Panc1 (cell line): ENCODE results near the gene STIP1. TPM values are rescaled to one million over a fixed set of nuclear protein-coding genes. Genes with fewer than 3 reads are reported as not detected.

ENCODE experiments used
- ATAC-seq: fragments of 200-7000 bp; cut with Tn5 transposase; 2 replicates; pipeline ENCODE4 v1.9.1; 2020; ENCODE audit warnings: mild to moderate bottlenecking, moderate library complexity
- BruUV-seq: library from RNA; stranded (reverse); fragments of 400-500 nt; replicated peaks from 2 replicates; lab custom pipeline; 2021; lab: Mats Ljungman, UMichigan
- CTCF ChIA-PET: fragments of 300-600 bp; sonication (Branson Sonifier 250); formaldehyde crosslinking; loops from one replicate; lab custom pipeline; 2022; ENCODE audit warnings: antibody characterized with exemption; lab: Charles Lee
- POLR2A ChIA-PET: fragments of 300-600 bp; sonication (Branson Sonifier 250); formaldehyde crosslinking; loops from one replicate; lab custom pipeline; 2022; ENCODE audit warnings: antibody characterized with exemption; lab: Charles Lee
- DNase-seq: peaks from one replicate; pipeline ENCODE4 v3.0.0-alpha.2; 2010; ENCODE audit warnings: low read depth, low spot score
- H3K27ac ChIP-seq: 2 replicates; pipeline ENCODE4 v1.5.1; 2011; ENCODE audit warnings: mild to moderate bottlenecking, low read length, inconsistent platforms
- H3K27me3 ChIP-seq: fragments of 200-500 bp; sonication (Bioruptor generic); 2 replicates; pipeline ENCODE4 v1.6.0; 2014; ENCODE audit warnings: low read length, inconsistent platforms; ENCODE audit not compliant: control insufficient read depth, insufficient read depth
- H3K36me3 ChIP-seq: fragments of 200-500 bp; sonication (Bioruptor generic); 2 replicates; pipeline ENCODE4 v1.5.1; 2014; ENCODE audit warnings: inconsistent platforms, mild to moderate bottlenecking, low read length, moderate library complexity; ENCODE audit not compliant: control insufficient read depth, insufficient read depth
- H3K4me1 ChIP-seq: 2 replicates; pipeline ENCODE4 v1.5.1; 2011; ENCODE audit warnings: inconsistent platforms, mild to moderate bottlenecking, low read length, moderate library complexity; ENCODE audit not compliant: control insufficient read depth, insufficient read depth
- H3K4me3 ChIP-seq, 2 experiments: 2 replicates each; pipeline ENCODE4 v1.5.1; 2011 to 2012; ENCODE audit warnings: low read depth in 2 of 2, low read length in 2 of 2, mild to moderate bottlenecking in 2 of 2, inconsistent platforms in 1 of 2, moderate library complexity in 1 of 2
- H3K9me3 ChIP-seq: fragments of 200-500 bp; sonication (Bioruptor generic); 2 replicates; pipeline ENCODE4 v1.5.1; 2014; ENCODE audit warnings: low read depth, mild to moderate bottlenecking, inconsistent platforms, low read length, moderate library complexity; ENCODE audit not compliant: control insufficient read depth, insufficient read depth
- POLR2AphosphoS5 ChIP-seq: IDR thresholded peaks from 2 replicates; pipeline ENCODE4 v1.6.1; 2012; ENCODE audit warnings: mild to moderate bottlenecking, low read depth, low read length, moderate library complexity
- SIN3A ChIP-seq: IDR thresholded peaks from 2 replicates; pipeline ENCODE4 v1.6.1; 2012; ENCODE audit warnings: low read depth, mild to moderate bottlenecking, low read length, moderate library complexity, borderline replicate concordance; ENCODE audit not compliant: insufficient read depth
- TCF7L2 ChIP-seq: IDR thresholded peaks from 2 replicates; pipeline ENCODE4 v1.6.1; 2011; ENCODE audit warnings: mild to moderate bottlenecking, low read depth, low read length, inconsistent platforms
- in situ Hi-C: cut with HindIII; loops from 2 replicates; pipeline ENCODE4 v1.10.0; 2016; ENCODE audit warnings: low sequenced_read_pairs, low pct_unique_long_range_greater_than_20kb
- intact Hi-C: fragments of 100-400 bp; cut with micrococcal nuclease; formaldehyde crosslinking; loops from one replicate; pipeline ENCODE4 v1.10.0; 2022; ENCODE audit not compliant: unreplicated experiment
- total RNA-seq: library from RNA; stranded (reverse); gene quantifications from one replicate; pipeline ENCODE4 v1.2.1, GENCODE V29; 2021; ENCODE audit not compliant: unreplicated experiment
- TF ChIP-seq, protein P1 (sequence below), 2 experiments: IDR thresholded peaks; 2 replicates each; pipeline ENCODE4 v1.6.1; 2011 to 2012; ENCODE audit warnings: low read depth in 2 of 2, control low read depth in 1 of 2, low read length in 1 of 2, mild to moderate bottlenecking in 1 of 2, moderate library complexity in 1 of 2; ENCODE audit not compliant: insufficient read depth in 1 of 2
- TF ChIP-seq, protein P2 (sequence below): fragments of 450-650 bp; IDR thresholded peaks from 2 replicates; pipeline ENCODE4 v1.5.1; 2017; ENCODE audit warnings: mild to moderate bottlenecking

STIP1 gene
- total RNA-seq, 1 experiment from 2014 or later, result 344 TPM

DNA sequence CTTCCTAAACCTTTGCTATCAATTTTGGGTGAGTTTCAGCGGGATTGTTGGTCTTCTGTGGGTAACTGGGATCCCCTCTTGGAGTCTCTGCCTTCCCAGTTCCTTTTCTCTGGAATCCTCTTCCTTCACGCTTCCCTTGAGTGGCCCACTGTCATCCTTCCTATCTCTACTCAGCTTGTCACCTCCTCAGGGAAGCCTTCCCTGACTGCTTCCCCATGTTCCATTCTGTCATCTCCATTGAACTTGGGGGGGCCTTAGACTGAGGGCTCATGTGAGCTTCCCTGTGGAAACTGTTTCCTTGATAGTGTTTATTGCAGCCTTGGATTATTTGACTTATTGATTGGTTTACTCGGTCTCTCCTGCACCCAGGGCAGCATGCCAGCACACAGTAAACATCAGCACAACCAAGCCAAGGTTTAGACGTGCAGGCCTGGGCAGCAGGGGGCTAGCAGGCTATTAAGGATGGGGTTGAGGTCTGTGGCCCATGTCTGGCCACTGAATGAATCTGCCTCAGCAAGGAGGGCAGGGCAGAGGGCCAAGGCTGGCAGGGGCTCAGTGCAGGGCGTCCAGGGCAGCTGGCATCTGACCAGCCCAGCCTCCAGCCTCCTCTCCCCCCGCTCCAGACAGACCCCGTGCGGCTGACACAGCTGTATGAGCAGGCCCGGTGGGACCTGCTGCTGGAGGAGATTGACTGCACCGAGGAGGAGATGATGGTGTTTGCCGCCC lies 32.8 kb downstream of the STIP1 start:
- CTCF ChIA-PET, result no interaction called here
- Histone ChIP-seq H3K4me3 (no peak overlapping the region), H3K36me3 (no peaks in the 10 kb centered on the region; the same call in 1 of the 2 replicates), H3K9me3 (no peaks in the 10 kb centered on the region), H3K4me1 (no peaks in the 10 kb centered on the region), H3K27me3 (no peaks in the 10 kb centered on the region), H3K27ac (no peak overlapping the region)
- in situ Hi-C loops, result no loop called here
- intact Hi-C loops, result no loop called here
- no TSS peak for BruUV-seq
- DNase-seq (no peak), ATAC-seq (no peak)
- TF ChIP-seq SIN3A (no peak), POLR2AphosphoS5 (no peak)
- POLR2A ChIA-PET, result no interaction called here

DNA sequence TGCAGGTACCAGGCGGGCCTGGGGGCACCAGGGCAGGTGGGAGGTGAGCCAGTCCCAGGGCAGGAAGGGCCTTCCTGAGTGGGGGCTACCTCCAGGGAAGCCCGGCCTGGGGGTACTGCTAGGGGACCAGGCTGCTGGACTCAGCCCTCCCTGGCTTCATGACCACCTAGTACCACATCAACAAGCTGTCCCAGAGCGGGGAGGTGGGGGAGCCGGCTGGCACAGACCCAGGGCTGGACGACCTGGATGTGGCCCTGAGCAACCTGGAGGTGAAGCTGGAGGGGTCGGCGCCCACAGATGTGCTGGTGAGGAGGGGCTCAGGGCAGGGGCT lies 33.3 kb downstream of the STIP1 start:
- CTCF ChIA-PET, result interaction anchor here (0.7 kb wide), 1 partner anchor 82 kb away, joined by 4 read pairs; no protein-coding TSS in a partner anchor
- no peak overlapping the region for H3K27ac ChIP-seq
- BruUV-seq, result no TSS peak
- no peaks in the 10 kb centered on the region for H3K27me3 ChIP-seq
- H3K36me3 ChIP-seq, result no peaks in the 10 kb centered on the region; the same call in 1 of the 2 replicates
- H3K4me3 ChIP-seq, result no peak overlapping the region
- intact Hi-C loops (no loop called here), in situ Hi-C loops (no loop called here)
- no peaks in the 10 kb centered on the region for H3K4me1 ChIP-seq
- DNase-seq (no peak), ATAC-seq (no peak)
- H3K9me3 ChIP-seq, result no peaks in the 10 kb centered on the region
- no peak for TF ChIP-seq SIN3A
- no peak for TF ChIP-seq TCF7L2
- TF ChIP-seq, protein P1, sequence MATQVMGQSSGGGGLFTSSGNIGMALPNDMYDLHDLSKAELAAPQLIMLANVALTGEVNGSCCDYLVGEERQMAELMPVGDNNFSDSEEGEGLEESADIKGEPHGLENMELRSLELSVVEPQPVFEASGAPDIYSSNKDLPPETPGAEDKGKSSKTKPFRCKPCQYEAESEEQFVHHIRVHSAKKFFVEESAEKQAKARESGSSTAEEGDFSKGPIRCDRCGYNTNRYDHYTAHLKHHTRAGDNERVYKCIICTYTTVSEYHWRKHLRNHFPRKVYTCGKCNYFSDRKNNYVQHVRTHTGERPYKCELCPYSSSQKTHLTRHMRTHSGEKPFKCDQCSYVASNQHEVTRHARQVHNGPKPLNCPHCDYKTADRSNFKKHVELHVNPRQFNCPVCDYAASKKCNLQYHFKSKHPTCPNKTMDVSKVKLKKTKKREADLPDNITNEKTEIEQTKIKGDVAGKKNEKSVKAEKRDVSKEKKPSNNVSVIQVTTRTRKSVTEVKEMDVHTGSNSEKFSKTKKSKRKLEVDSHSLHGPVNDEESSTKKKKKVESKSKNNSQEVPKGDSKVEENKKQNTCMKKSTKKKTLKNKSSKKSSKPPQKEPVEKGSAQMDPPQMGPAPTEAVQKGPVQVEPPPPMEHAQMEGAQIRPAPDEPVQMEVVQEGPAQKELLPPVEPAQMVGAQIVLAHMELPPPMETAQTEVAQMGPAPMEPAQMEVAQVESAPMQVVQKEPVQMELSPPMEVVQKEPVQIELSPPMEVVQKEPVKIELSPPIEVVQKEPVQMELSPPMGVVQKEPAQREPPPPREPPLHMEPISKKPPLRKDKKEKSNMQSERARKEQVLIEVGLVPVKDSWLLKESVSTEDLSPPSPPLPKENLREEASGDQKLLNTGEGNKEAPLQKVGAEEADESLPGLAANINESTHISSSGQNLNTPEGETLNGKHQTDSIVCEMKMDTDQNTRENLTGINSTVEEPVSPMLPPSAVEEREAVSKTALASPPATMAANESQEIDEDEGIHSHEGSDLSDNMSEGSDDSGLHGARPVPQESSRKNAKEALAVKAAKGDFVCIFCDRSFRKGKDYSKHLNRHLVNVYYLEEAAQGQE (IDR thresholded peaks at IDR 0.05; ENCODE audit: insufficient read depth in 1 of 2, low read depth in 2 of 2, low read length in 1 of 2), result no peak
- no peak for TF ChIP-seq POLR2AphosphoS5
- TF ChIP-seq, protein P2, sequence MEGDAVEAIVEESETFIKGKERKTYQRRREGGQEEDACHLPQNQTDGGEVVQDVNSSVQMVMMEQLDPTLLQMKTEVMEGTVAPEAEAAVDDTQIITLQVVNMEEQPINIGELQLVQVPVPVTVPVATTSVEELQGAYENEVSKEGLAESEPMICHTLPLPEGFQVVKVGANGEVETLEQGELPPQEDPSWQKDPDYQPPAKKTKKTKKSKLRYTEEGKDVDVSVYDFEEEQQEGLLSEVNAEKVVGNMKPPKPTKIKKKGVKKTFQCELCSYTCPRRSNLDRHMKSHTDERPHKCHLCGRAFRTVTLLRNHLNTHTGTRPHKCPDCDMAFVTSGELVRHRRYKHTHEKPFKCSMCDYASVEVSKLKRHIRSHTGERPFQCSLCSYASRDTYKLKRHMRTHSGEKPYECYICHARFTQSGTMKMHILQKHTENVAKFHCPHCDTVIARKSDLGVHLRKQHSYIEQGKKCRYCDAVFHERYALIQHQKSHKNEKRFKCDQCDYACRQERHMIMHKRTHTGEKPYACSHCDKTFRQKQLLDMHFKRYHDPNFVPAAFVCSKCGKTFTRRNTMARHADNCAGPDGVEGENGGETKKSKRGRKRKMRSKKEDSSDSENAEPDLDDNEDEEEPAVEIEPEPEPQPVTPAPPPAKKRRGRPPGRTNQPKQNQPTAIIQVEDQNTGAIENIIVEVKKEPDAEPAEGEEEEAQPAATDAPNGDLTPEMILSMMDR, result no peak
- POLR2A ChIA-PET, result no interaction called here

DNA sequence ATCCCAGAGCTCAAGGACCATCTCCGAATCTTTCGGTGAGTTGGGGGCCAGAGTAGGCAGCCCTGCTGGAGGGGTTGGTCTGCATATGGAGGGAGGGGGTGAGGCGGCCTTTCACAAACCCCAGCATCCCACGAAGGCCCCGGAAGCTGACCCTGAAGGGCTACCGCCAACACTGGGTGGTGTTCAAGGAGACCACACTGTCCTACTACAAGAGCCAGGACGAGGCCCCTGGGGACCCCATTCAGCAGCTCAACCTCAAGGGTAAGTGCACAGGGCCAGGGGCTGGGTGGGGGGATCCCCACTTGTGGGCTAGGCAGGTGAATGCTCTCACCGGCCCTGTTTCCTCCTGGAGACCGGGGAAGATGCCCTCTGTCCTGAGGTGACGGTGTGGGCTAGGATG lies 33.8 kb downstream of the STIP1 start:
- no peak overlapping the region for H3K4me3 ChIP-seq
- CTCF ChIA-PET, result interaction anchor here (0.7 kb wide), 1 partner anchor 81 kb away, joined by 4 read pairs; no protein-coding TSS in a partner anchor
- H3K36me3 ChIP-seq, result no peaks in the 10 kb centered on the region; the same call in 1 of the 2 replicates
- DNase-seq (no peak), ATAC-seq (no peak)
- H3K27ac ChIP-seq, result no peak overlapping the region
- no peaks in the 10 kb centered on the region for H3K4me1 ChIP-seq
- no peaks in the 10 kb centered on the region for H3K27me3 ChIP-seq
- H3K9me3 ChIP-seq, result no peaks in the 10 kb centered on the region
- in situ Hi-C loops (no loop called here), intact Hi-C loops (no loop called here)
- no TSS peak for BruUV-seq
- TF ChIP-seq POLR2AphosphoS5, result no peak
- TF ChIP-seq SIN3A, result no peak
- TF ChIP-seq TCF7L2, result no peak
- TF ChIP-seq, protein P1 (IDR thresholded peaks at IDR 0.05; ENCODE audit: insufficient read depth in 1 of 2, low read depth in 2 of 2, low read length in 1 of 2), result no peak
- TF ChIP-seq, protein P2, result no peak
- POLR2A ChIA-PET, result no interaction called here
